Osteoblast (primary cell): ENCODE data around the gene ATOH8. TPM values are rescaled to one million over a fixed set of nuclear protein-coding genes. Genes with fewer than 3 reads are reported as not detected.

ENCODE experiments used
- DNase-seq: peaks from one replicate; pipeline ENCODE4 v3.0.0; 2011; ENCODE audit warnings: low spot score, mixed read lengths; ENCODE audit not compliant: insufficient read length; ENCODE audit errors: missing footprints
- H2AFZ ChIP-seq: 2 replicates; pipeline ENCODE4 v1.6.0; 2011; ENCODE audit warnings: mild to moderate bottlenecking, low read length
- H3K27ac ChIP-seq: 2 replicates; pipeline ENCODE4 v1.5.1; 2011; ENCODE audit warnings: mild to moderate bottlenecking, low read depth, low read length, moderate library complexity
- H3K27me3 ChIP-seq: 2 replicates; pipeline ENCODE4 v1.6.0; 2012; ENCODE audit warnings: mild to moderate bottlenecking, control low read depth, inconsistent platforms, low read length, moderate library complexity; ENCODE audit not compliant: insufficient read depth
- H3K36me3 ChIP-seq: 2 replicates; pipeline ENCODE4 v1.5.1; 2011; ENCODE audit warnings: mild to moderate bottlenecking, low read length, control low read depth, moderate library complexity; ENCODE audit not compliant: insufficient read depth
- H3K4me1 ChIP-seq: 2 replicates; pipeline ENCODE4 v1.5.1; 2011; ENCODE audit warnings: mild to moderate bottlenecking, low read length, control low read depth, moderate library complexity; ENCODE audit not compliant: insufficient read depth
- H3K4me2 ChIP-seq: 2 replicates; pipeline ENCODE4 v1.6.0; 2011; ENCODE audit warnings: mild to moderate bottlenecking, low read length; ENCODE audit not compliant: insufficient read depth
- H3K4me3 ChIP-seq: fragments of 200-600 bp; sonication (generic); 3 replicates; pipeline ENCODE4 v1.5.1; 2012; ENCODE audit warnings: mild to moderate bottlenecking, low read length, inconsistent platforms; ENCODE audit not compliant: insufficient read depth
- H3K79me2 ChIP-seq: 2 replicates; pipeline ENCODE4 v1.6.0; 2012; ENCODE audit warnings: mild to moderate bottlenecking, low read length, control low read depth, inconsistent platforms; ENCODE audit not compliant: insufficient read depth
- H3K9me3 ChIP-seq: 2 replicates; pipeline ENCODE4 v1.5.1; 2011; ENCODE audit warnings: low read depth, low read length, control low read depth
- H4K20me1 ChIP-seq: 2 replicates; pipeline ENCODE4 v1.6.0; 2012; ENCODE audit warnings: mild to moderate bottlenecking, low read length, control low read depth; ENCODE audit not compliant: insufficient read depth
- total RNA-seq: library from RNA; depleted of rRNA; stranded (reverse); fragments of >200 nt; gene quantifications from 2 replicates; pipeline ENCODE4 v1.2.3, GENCODE V29; 2012
- TF ChIP-seq, protein P1 (sequence below): IDR thresholded peaks from 2 replicates; pipeline ENCODE4 v1.5.1; 2011; ENCODE audit warnings: mild to moderate bottlenecking, low read depth, low read length, moderate library complexity; ENCODE audit errors: extremely low read depth

Gene ATOH8
- total RNA-seq, 1 donor: 35.1 TPM

DNA sequence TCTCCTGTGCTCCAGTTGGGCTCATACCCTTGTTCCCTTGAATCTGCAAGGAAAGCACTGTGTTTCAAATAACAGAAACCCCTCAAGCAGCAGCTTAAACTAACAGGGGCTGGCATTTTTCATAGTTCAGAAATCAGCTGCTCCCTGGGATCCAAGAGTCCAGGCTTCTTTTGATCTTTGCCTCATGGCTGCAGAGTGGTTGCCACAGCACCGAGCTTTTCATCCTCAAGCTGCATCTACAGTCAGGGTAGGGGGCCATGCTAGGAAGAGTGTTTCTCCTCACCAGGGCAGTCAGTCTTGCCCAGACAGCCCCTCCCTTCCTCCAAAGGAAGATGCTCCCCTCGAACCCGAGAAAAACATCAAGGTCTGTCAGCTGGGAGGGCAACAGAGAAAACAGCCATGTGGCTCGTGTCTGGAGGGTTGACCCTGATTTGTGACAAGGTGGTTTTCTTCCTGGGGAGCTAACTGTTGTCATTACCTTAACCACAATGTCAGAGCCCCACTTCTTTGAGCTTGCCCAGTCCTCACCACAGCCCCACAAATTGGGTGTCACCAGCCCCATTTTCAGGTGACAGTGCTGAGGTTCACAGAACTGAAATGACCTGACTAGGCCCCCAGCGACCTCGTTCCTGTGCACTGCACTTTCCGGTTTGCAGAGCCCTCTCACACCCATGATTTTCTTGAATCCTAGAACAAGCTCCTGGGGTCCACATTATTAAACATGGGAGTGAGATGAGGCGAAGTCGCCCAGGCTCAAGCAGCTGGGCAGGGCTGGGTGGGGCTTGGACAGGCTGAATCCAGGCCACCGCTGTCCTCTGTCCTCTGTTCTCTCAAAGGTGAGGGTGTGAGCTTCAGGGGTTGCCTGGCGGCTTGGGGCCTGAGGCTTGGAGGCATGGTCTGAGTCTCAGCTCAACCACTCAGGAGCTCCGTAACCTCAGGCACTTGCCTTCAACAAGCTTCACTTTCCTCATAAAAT is 21.9 kb downstream of the ATOH8 start:
- Histone ChIP-seq H3K36me3 (peaks cover 7% of the 10 kb centered on the region), H2AFZ (no peak overlapping the region), H4K20me1 (peaks cover 14% of the 10 kb centered on the region), H3K9me3 (no peaks in the 10 kb centered on the region), H3K27me3 (no peaks in the 10 kb centered on the region), H3K27ac (no peak overlapping the region), H3K4me1 (peaks cover 29% of the 10 kb centered on the region), H3K79me2 (peaks cover 47% of the 10 kb centered on the region), H3K4me2 (no peak overlapping the region), H3K4me3 (no peak overlapping the region)
- peak; percentile 62 for DNase-seq
- TF ChIP-seq, protein P1, sequence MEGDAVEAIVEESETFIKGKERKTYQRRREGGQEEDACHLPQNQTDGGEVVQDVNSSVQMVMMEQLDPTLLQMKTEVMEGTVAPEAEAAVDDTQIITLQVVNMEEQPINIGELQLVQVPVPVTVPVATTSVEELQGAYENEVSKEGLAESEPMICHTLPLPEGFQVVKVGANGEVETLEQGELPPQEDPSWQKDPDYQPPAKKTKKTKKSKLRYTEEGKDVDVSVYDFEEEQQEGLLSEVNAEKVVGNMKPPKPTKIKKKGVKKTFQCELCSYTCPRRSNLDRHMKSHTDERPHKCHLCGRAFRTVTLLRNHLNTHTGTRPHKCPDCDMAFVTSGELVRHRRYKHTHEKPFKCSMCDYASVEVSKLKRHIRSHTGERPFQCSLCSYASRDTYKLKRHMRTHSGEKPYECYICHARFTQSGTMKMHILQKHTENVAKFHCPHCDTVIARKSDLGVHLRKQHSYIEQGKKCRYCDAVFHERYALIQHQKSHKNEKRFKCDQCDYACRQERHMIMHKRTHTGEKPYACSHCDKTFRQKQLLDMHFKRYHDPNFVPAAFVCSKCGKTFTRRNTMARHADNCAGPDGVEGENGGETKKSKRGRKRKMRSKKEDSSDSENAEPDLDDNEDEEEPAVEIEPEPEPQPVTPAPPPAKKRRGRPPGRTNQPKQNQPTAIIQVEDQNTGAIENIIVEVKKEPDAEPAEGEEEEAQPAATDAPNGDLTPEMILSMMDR: no peak

DNA sequence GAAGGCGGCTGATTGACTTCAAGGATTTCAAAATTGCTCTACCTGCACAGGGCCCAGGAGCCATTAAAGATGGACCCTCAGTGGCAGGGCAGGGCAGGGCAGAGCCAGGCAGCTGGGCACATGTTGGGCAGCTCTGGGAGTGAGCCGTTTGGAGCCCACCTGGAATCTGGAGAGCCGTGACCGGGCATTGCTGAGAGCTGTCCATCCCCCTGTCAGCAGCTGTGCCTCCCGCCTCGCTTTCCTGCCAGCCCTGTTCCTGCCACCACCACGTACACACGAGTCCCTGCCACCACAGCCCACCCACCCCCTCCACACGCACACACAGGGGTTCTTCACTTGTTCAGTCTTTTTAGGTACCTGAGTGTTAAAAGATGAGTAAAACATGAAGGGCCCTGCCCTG is 22.9 kb downstream of the ATOH8 start:
- peak; percentile 58 for DNase-seq
- Histone ChIP-seq H3K9me3 (no peaks in the 10 kb centered on the region), H2AFZ (no peak overlapping the region), H3K27ac (no peak overlapping the region), H3K4me2 (no peak overlapping the region), H3K27me3 (no peaks in the 10 kb centered on the region), H3K4me3 (no peak overlapping the region), H3K4me1 (peaks cover 23% of the 10 kb centered on the region), H3K79me2 (peaks cover 47% of the 10 kb centered on the region), H3K36me3 (peaks cover 11% of the 10 kb centered on the region), H4K20me1 (peaks cover 14% of the 10 kb centered on the region)
- TF ChIP-seq, protein P1: no peak

DNA sequence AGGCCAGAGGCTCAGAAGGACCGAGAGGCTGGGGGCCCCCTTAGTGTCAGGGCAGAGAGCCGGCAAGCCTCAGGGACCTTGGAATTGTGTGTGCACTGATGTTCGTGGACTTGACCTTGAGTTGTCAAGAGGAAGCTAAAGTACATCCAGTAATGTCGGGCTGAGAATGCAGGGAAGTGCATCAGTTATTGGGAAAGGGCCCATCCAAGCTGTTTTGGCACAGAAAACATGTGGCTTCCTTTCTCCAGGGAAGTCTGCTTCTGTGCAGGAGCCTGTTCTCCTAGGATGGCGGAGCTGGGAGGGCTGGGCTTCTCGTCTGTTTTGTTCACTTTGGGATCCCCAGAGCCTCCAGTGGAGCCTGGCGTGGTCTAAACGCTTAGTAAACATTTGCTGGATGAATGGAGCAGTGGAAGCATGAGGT is 23.7 kb downstream of the ATOH8 start:
- no peak overlapping the region for H2AFZ ChIP-seq
- no peak overlapping the region for H3K4me3 ChIP-seq
- peaks cover 18% of the 10 kb centered on the region for H3K4me1 ChIP-seq
- H3K9me3 ChIP-seq: no peaks in the 10 kb centered on the region
- no peak overlapping the region for H3K4me2 ChIP-seq
- no peak overlapping the region for H3K27ac ChIP-seq
- peaks cover 14% of the 10 kb centered on the region for H4K20me1 ChIP-seq
- peaks cover 47% of the 10 kb centered on the region for H3K79me2 ChIP-seq
- DNase-seq: peak; percentile 79
- TF ChIP-seq, protein P1: no peak
- no peaks in the 10 kb centered on the region for H3K27me3 ChIP-seq
- peaks cover 11% of the 10 kb centered on the region for H3K36me3 ChIP-seq

DNA sequence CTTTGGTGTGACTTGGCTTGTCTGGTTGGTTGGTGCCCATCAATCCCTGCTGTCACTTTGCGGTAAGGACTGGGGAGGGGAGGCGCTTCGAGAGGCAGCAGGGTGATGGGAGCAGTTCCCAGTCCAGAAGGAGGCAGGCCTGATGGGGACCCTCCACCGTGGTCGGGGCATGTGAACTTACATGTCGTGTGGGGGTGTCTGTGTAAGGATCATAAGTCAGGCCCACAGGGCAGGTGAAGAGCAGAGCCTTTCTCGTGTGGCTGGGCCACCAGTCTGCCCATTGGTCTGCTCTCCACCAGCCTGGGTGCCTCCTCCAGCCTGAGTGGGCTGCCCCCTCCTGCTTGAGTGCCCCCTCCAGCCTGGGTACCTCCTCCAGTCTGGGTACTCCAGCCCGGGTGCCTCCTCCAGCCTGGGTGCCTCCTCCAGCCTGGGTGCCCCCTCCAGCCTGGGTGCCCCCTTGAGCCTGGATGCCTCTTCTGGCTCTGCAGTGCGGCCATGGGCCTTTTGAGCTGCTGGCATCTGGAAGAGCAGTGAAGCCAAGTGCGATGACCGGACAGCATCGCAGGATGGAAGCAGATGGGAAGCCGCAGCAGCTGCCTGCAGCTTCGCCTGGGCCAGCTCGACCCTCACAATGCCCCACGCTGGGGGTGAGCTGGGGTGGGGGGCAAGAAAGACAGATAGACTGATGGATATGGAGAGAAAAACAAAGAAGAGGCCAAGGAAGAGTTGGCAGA is 25.0 kb downstream of the ATOH8 start:
- Histone ChIP-seq H4K20me1 (peaks cover 14% of the 10 kb centered on the region), H3K4me3 (no peak overlapping the region), H3K9me3 (no peaks in the 10 kb centered on the region), H3K36me3 (peaks cover 11% of the 10 kb centered on the region), H3K4me2 (no peak overlapping the region), H3K4me1 (peaks cover 5% of the 10 kb centered on the region), H3K27me3 (no peaks in the 10 kb centered on the region), H3K79me2 (peaks cover 39% of the 10 kb centered on the region), H3K27ac (no peak overlapping the region), H2AFZ (no peak overlapping the region)
- DNase-seq: peak; percentile 44
- TF ChIP-seq, protein P1: no peak
